ENCODE results near the gene CSTPP1.
"Not testable (repeated sequence)": the region's sequence is repeated elsewhere in the genome, so short reads cannot be mapped to it uniquely, and the experiment has no call there.

Gene CSTPP1

GRCh38 chr11:47055534-47055933 lies 119.0 kb downstream of the CSTPP1 start:
- no peak for DNase-seq

- DNase-seq = no peak
Observed at GRCh38 chr11:47056261-47056915, 119.8 kb downstream of the CSTPP1 start.

DNA sequence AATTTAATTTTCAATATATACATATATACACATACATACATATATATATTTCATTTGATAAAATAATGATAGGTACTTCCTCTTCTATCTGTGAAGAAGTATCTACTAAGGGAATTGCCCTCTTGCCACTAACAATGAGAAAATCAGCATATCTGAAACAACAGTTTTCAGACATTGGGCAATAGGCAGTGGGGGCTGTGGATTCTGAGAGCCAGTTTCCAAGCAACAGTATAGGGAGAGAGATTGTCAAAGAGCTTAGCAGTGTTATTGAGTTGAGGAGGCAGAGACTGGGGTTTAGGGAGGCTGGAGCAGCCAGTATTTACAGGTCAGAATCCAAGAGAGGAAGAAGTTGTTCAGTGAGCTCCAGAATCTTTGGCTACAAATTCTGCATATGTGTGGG lies 120.8 kb downstream of the CSTPP1 start:
- no peak for DNase-seq

GRCh38 chr11:47060807-47061206 lies 124.2 kb downstream of the CSTPP1 start:
- no peak for DNase-seq

GRCh38 chr11:47061429-47062178 lies 125.0 kb downstream of the CSTPP1 start:
- no peak for DNase-seq

DNA sequence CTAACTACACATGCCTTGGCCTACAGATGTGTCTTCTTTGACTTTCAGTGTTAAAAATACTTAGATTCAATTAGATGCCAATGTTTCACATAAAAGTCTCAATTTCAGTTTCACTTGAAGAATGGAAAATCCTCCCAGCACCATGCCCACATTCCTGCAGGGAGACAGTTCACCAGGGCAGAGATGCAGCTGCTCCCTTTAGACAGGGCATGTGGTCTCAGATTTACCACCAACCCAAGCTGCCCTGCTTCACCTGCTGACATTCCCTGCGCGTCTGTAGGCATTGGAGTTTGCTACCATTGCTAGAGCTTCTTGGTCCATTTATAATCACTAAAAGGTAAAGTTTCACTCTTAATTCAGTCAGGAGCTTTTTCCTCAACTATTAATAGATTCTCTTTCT lies 126.2 kb downstream of the CSTPP1 start:
- DNase-seq = no peak

DNA sequence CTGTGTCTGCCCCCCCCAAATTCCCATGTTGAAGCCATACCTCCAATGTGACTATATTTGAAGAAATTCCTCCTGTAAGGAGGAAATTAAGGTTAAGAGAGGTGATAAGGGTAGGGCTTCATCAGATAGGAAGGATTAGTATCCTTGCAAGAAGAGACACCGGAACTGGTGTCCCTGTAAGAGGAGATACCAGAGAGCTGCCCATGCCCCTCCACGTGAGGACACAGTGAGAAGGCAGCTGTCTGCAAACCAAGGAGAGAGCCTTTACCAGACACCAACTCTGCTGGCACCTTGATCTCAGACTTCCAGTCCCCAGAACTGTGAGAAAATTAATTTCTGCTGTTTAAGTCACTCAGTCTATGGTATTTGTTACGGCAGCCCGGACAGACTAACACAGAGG lies 130.8 kb downstream of the CSTPP1 start:
- no peak for DNase-seq

GRCh38 chr11:47070769-47071168 lies 134.2 kb downstream of the CSTPP1 start:
- no peak for DNase-seq

- no peak for DNase-seq
Observed at GRCh38 chr11:47071341-47071740, 134.8 kb downstream of the CSTPP1 start.

DNA sequence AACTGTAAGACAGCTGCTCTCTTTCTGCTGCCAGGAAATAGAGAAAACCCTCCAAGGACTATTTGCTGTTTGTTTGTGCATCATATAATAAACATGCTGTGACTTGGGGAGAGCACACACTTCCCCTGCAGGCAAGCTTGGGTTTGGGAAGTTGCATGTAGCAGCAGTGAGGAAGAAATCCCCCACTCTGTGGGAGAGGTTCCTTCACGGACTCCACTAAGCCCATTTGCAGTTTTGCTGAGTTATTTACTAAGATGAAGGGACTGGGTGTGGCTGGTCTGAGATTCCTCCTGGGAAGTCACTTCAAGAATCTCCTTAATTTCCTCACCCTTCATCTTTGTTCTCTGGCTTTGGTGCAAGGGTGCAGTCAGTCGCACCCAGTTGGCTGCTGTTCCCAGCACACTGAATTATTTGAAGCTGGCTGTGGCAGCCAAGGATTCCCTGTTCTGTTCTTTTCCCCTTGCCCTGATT lies 135.3 kb downstream of the CSTPP1 start:
- DNase-seq = no peak

DNA sequence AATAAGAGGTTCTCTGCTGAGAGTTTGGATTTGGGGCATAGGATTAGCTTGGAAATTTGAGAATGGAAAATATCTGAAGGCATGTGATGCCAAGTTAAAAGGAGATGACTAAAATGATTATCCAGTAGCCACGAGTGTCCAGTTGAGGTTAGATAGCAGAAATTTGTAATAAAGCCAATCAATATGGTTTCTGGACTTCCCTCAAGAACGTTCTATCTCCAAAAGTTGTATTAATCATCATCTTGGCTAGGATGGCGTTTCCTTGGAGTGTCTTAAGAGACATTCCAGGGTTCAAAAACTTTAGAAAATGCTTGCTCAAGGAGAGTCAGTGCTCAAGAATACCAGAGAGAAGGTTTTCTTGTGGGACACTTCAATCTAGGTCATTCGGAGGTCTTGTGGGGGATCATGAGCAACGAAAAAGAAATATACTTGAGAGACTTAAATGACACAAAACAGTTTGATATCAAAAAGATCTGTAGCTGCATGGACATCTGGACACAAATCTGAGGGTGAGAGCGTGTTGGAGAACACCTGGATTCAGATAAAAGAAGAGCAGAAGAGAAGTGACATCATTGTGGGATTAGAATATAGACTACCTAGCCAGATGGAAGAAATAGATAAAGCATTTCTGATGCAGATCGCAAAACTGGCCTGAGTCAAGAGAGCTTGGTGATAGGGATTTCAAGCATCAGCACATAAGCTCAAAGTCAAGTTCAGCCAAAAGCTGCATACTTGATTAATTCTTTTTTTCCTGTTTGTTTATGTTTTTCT lies 142.4 kb downstream of the CSTPP1 start:
- DNase-seq = no peak

DNA sequence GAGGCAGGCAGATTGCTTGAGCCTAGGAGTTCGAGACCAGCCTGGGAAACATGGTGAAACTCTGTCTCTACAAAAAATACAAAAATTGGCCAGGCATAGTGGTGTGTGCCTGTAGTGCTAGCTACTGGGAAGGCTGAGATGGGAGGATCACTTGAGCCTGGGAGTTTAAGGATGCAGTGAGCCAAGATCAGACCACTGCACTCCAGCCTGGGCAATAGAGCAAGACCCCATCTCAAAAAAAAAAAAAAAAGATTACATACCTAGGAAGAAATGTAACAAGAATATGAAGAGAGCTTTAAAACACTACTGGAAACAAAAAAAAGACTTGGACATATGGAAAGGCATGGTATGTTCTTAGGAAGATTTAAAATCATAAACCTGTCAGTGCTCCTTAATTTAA lies 144.2 kb downstream of the CSTPP1 start:
- not testable (repeated sequence) for DNase-seq

GRCh38 chr11:47083913-47084312 lies 147.4 kb downstream of the CSTPP1 start:
- DNase-seq = no peak

- DNase-seq = no peak
Observed at GRCh38 chr11:47087801-47088200, 151.2 kb downstream of the CSTPP1 start.

DNA sequence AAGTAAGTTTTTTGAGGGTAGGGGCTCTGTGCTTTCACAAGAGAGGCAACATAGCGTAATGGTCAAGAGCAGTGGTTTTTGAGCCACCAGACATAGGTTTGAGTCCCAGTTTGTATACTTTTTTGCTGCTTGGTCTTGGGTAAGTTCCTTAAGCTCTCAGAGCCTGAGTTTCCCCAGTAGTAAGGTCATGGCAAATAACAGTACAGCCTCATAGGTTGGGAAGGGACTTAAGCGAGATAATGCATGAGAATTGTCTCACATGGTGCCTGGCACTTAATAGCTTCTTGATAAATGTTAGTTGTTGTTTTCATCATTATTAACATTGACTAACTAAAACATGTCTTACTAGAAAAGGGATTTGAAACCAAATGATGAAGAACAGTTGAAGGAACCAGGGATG lies 157.0 kb downstream of the CSTPP1 start:
- no peak for DNase-seq

GRCh38 chr11:47096871-47097270 lies 160.3 kb downstream of the CSTPP1 start:
- DNase-seq = not testable (repeated sequence)

DNA sequence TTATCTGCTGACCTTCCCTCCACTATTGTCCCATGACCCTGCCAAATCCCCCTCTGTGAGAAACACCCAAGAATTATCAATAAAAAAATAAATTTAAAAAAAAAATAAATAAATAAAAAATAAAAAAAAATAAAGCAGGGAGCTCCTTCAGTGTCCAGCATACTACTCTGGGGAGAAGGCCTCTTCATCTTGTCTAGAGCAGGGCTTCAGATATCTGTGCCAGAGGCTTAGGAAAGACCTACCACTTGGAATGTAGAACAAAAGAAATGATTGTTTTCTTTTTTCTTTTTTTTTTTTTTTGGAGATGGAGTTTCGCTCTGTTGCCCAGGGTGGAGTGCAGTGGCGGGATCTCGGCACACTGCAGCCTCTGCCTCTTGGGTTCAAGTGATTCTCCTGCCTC lies 161.7 kb downstream of the CSTPP1 start:
- not testable (repeated sequence) for DNase-seq

- DNase-seq = no peak
Observed at GRCh38 chr11:47099214-47099917, 162.8 kb downstream of the CSTPP1 start.

DNA sequence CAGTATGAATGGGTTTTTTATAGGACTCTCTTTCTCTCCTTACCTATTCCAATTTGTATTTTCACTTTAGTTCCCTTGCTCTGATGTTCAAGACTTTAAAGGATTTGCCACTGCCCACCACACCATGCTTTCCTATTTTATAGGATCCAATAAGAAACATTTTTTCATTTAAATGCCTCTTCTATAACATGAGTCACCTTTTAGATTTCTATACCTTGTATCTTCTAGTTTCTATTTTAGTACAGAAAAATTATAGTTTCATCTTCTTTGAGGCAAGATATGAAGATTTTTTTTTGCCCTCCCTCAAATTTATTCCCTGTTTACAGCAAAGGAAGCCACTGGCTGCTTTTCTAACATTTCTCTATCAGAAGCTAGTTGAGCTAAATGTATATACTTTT lies 163.4 kb downstream of the CSTPP1 start:
- DNase-seq = no peak

- no peak for DNase-seq
Observed at GRCh38 chr11:47101406-47101805, 164.8 kb downstream of the CSTPP1 start.

DNA sequence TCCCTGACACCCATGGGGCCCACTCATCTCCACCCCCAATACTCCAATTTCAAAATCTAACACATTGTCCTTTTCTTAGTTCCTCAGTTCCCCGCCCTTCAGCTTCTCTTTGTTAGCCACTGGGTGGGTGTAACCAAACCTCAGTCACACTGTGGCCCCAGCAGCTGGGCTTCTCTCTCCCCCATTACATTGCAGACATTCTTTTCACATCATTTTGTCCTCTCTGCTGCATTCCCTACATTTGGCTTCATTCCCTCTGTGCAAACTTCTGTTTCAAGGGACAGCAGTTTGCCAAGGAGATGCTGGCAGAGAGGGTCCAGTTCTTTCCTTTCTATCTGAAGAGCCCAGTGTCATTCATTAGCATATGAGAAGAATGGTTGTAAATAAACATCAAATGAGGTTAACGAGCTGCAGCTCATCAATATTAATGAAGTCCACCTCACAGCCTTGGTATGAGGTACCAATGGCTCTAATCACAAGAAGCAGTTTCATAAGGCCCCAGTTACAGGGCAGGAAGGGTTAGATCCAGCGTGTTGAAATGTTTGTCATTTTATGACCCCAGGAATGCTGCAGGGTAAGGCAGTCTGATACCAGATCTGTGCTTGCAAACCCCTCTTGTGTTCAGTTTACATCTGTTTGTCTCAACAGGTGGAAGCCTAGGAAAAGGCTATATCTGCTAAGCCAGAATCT lies 167.8 kb downstream of the CSTPP1 start:
- DNase-seq = no peak

GRCh38 chr11:47105541-47105940 lies 169.0 kb downstream of the CSTPP1 start:
- no peak for DNase-seq

DNA sequence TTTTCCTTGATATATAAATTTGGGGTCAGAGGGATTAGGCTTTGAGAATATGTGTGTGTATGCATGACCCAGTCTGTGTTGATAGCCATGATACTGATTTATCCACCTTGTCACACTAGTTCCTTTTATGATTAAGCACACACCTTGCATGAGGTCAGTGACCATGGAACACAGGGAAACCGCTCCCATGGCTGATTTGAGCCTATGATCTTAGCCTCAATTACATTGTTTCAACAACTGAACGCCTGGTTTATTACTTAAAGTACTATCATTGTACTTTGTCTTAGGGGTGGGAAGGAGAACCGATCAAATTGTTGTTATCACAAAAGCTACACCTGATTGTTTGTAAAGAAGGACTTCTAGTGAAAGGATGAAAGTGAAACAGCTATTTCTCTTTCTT lies 169.4 kb downstream of the CSTPP1 start:
- DNase-seq = no peak

Measured in NCI-H446 treated with DMSO at 0.1 percent for 48 hours (cell line).